Neural progenitor cell (in vitro differentiated cells): ENCODE data around the gene IGFALS.

Experiments
- CTCF ChIP-seq: fragments of 200-600 bp; sonication (generic); IDR thresholded peaks from 2 replicates; pipeline ENCODE4 v1.5.1; 2017; ENCODE audit warnings: antibody characterized with exemption, mild to moderate bottlenecking
- EZH2 ChIP-seq: fragments of 200-600 bp; sonication (generic); IDR thresholded peaks from 2 replicates; pipeline ENCODE4 v1.6.1; 2017; ENCODE audit warnings: antibody characterized with exemption, mild to moderate bottlenecking, moderate library complexity
- EZH2phosphoT487 ChIP-seq: fragments of 200-600 bp; sonication (generic); IDR thresholded peaks from 2 replicates; pipeline ENCODE4 v1.6.1; 2017; ENCODE audit warnings: antibody characterized with exemption

- TF ChIP-seq CTCF, result no peak
- TF ChIP-seq EZH2, result no peak
- TF ChIP-seq EZH2phosphoT487, result no peak
Observed at GRCh38 chr16:1809281-1809801, 15.8 kb upstream of the IGFALS start.
